Measurements from ENCODE around the gene FHDC1. TPM values are rescaled to one million over a fixed set of nuclear protein-coding genes. Genes with fewer than 3 reads are reported as not detected.

The FHDC1 gene
- total RNA-seq, 2 donors from 2014 or later: 0.99 to 3.9 TPM

DNA sequence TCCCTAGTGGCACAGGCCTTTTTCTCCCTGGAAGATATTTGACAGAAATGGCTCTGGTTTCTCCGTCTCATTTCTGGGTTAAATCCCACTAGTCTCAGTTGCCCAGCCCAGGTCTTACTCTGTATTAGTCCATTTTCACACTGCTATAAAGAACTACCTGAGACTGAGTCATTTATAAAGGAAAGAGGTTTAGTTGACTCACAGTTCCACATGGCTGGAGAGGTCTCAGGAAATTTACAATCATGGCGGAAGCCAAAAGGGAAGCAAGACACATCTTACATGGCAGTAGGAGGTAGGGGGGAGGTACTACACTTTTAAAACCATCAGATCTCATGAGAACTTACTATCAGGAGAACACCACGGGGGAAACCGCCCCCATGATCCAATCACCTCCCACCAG lies 81.9 kb downstream of the FHDC1 start:
- Histone ChIP-seq H3K9me3 (no peaks in the 10 kb centered on the region), H3K27me3 (no peaks in the 10 kb centered on the region), H3K4me3 (no peak overlapping the region), H3K36me3 (replicated peaks in 1 of 2; ENCODE audit: insufficient read depth in 1 of 2, low read depth in 2 of 2) (no peaks in the 10 kb centered on the region), H3K4me1 (no peaks in the 10 kb centered on the region), H3K27ac (no peak overlapping the region)
- no peak for TF ChIP-seq POLR2A (IDR thresholded peaks at IDR 0.05)
- TF ChIP-seq, protein P1, sequence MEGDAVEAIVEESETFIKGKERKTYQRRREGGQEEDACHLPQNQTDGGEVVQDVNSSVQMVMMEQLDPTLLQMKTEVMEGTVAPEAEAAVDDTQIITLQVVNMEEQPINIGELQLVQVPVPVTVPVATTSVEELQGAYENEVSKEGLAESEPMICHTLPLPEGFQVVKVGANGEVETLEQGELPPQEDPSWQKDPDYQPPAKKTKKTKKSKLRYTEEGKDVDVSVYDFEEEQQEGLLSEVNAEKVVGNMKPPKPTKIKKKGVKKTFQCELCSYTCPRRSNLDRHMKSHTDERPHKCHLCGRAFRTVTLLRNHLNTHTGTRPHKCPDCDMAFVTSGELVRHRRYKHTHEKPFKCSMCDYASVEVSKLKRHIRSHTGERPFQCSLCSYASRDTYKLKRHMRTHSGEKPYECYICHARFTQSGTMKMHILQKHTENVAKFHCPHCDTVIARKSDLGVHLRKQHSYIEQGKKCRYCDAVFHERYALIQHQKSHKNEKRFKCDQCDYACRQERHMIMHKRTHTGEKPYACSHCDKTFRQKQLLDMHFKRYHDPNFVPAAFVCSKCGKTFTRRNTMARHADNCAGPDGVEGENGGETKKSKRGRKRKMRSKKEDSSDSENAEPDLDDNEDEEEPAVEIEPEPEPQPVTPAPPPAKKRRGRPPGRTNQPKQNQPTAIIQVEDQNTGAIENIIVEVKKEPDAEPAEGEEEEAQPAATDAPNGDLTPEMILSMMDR (IDR thresholded peaks at IDR 0.05): no peak
- ATAC-seq: no peak
- 82 to 93% methylated on average over 4 of the region's 4 CpGs for WGBS, 2 donors
- intact Hi-C loops (cut with DNase I): no loop called here
- DNase-seq: no peak

DNA sequence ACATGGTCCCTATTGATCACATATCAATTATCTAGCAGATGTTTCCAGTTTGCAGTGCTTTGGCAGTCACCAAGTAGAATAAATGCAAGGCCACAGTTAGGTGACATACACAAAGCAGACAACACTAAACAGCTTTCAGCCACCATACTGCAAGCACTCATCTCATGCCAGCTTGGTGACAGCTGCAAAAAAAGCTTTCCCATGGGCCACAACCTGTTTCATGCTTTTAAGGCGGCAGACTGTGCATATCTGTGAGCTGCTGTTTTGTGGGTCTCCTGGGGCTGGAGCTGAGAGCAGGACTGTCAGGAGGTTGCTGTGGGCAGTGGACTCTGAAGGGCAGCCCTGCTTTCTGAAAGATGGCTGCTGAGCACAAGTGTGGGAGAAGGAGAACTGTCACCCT lies 82.6 kb downstream of the FHDC1 start:
- no peaks in the 10 kb centered on the region for H3K4me1 ChIP-seq
- 67 to 100% methylated on average over 1 of the region's 1 CpG for WGBS, 2 donors
- intact Hi-C loops (cut with DNase I): no loop called here
- no peak for ATAC-seq
- TF ChIP-seq, protein P1 (IDR thresholded peaks at IDR 0.05): no peak
- no peak for TF ChIP-seq POLR2A (IDR thresholded peaks at IDR 0.05)
- H3K36me3 ChIP-seq (replicated peaks in 1 of 2; ENCODE audit: insufficient read depth in 1 of 2, low read depth in 2 of 2): no peaks in the 10 kb centered on the region
- no peak for DNase-seq
- H3K27me3 ChIP-seq: no peaks in the 10 kb centered on the region
- H3K9me3 ChIP-seq: no peaks in the 10 kb centered on the region
- no peak overlapping the region for H3K4me3 ChIP-seq
- no peak overlapping the region for H3K27ac ChIP-seq

DNA sequence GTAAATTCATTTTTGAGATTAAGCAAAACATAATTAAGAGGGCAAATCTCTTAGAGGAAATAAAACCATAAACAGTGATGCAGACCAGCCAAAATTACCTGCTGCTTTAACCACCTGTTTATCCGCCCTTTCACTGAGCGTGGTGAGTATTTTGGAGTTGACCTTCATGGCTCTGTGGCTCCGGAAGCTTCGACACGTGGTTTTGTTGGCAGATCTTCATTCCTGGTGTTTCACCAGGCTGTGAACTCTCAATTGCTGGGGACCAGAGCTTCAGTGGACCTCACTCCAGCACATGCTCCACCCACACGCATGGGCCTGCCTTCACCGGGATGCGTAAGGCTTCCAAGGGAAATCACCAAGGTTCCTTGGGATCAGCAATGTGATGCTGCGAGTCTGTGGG lies 83.8 kb downstream of the FHDC1 start:
- 84 to 89% methylated on average over 9 of the region's 9 CpGs for WGBS, 2 donors
- ATAC-seq (no peak), DNase-seq (no peak)
- H3K36me3 ChIP-seq (replicated peaks in 1 of 2; ENCODE audit: insufficient read depth in 1 of 2, low read depth in 2 of 2): no peaks in the 10 kb centered on the region
- no peak for TF ChIP-seq POLR2A (IDR thresholded peaks at IDR 0.05)
- TF ChIP-seq, protein P1 (IDR thresholded peaks at IDR 0.05): no peak
- H3K27me3 ChIP-seq: no peaks in the 10 kb centered on the region
- no peaks in the 10 kb centered on the region for H3K4me1 ChIP-seq
- H3K27ac ChIP-seq: no peak overlapping the region
- intact Hi-C loops (cut with DNase I): no loop called here
- no peaks in the 10 kb centered on the region for H3K9me3 ChIP-seq
- no peak overlapping the region for H3K4me3 ChIP-seq

DNA sequence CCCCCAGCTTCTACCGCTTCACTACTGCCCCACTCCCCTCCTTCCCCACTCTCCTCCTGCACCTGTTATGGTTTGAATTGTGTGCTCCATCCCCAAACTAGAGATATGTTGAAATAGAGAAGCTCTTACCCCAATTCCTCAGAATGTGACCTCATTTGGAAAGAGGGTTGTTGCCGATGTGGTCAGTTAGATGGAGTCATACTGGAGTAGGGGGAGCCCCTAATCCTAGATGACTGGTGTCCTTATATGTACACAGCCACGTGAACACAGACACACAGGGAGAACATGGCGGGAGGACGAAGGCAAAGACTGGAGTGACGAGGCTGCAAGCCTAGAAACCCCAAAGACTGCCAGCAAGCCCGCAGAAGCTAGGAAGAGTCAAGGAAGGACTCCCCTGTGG lies 84.3 kb downstream of the FHDC1 start:
- no peaks in the 10 kb centered on the region for H3K36me3 ChIP-seq (replicated peaks in 1 of 2; ENCODE audit: insufficient read depth in 1 of 2, low read depth in 2 of 2)
- no peak for TF ChIP-seq POLR2A (IDR thresholded peaks at IDR 0.05)
- no peak overlapping the region for H3K27ac ChIP-seq
- DNase-seq: no peak
- no peaks in the 10 kb centered on the region for H3K9me3 ChIP-seq
- WGBS, 2 donors: 87 to 89% methylated on average over 7 of the region's 7 CpGs
- no peaks in the 10 kb centered on the region for H3K4me1 ChIP-seq
- intact Hi-C loops (cut with DNase I): no loop called here
- no peak overlapping the region for H3K4me3 ChIP-seq
- ATAC-seq: no peak
- no peaks in the 10 kb centered on the region for H3K27me3 ChIP-seq

DNA sequence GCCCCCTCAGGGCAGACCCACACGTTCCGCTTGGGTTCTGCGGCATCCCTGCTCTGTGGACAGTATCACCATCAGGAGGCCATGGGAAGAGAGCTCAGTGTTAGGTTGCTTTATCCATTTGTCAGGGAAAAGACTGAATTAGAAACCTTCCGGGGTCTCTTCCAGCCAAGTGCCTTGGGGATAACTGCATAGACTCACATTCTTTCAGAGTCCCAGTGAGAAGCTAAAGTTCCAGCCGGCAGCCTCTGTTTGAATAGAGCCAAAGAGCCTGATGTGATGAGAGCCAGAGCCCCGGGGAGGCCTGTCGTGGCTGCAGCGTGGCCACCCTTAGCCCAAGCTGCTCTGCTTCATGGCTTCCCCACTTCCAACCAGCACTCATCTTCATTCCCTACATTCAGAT lies 85.2 kb downstream of the FHDC1 start:
- Histone ChIP-seq H3K36me3 (replicated peaks in 1 of 2; ENCODE audit: insufficient read depth in 1 of 2, low read depth in 2 of 2) (no peaks in the 10 kb centered on the region), H3K9me3 (no peaks in the 10 kb centered on the region), H3K27me3 (no peaks in the 10 kb centered on the region), H3K27ac (no peak overlapping the region), H3K4me1 (no peaks in the 10 kb centered on the region), H3K4me3 (no peak overlapping the region)
- intact Hi-C loops (cut with DNase I): no loop called here
- ATAC-seq (no peak), DNase-seq (no peak)
- WGBS, 2 donors: 75 to 81% methylated on average over 7 to 8 of the region's 8 CpGs
- TF ChIP-seq, protein P1 (IDR thresholded peaks at IDR 0.05): no peak
- TF ChIP-seq POLR2A (IDR thresholded peaks at IDR 0.05): no peak

Measured in body of pancreas (tissue), 4 donors.